Astrocyte of the hippocampus (primary cell): ENCODE data around the gene ZC3H15.
"Not testable (repeated sequence)": the region's sequence is repeated elsewhere in the genome, so short reads cannot be mapped to it uniquely, and the experiment has no call there.

ENCODE experiments used
- DNase-seq: peaks from one replicate; pipeline ENCODE4 v3.0.0; 2011; ENCODE audit warnings: low read depth, low spot score

ZC3H15 gene

DNA sequence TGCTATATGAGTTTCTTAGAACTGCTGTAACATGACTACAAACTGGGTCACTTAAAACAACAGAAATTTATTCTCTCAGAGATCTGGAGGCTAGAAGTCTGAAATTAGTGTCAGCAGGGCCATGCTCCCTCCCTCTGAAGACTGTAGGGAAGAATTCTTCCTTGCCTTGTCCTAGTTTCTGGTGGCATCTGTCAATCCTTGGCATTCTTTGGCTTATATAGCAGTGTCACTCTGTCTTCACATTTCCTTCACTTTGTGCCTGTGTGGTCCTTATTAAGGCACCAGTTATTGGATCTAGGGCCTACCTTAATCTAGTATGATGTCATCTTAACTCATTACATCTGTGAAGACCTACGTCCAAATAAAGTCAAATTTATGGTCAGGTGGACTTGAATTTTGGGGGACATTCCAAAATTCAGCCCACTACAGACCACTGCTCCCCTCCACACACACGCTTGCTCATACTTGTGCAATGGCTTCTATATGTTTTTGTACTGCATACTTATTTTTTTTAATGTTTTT lies 7.6 kb downstream of the ZC3H15 start:
- no peak for DNase-seq

GRCh38 chr2:186496401-186496800 lies 10.3 kb downstream of the ZC3H15 start:
- DNase-seq: peak; percentile 27

DNA sequence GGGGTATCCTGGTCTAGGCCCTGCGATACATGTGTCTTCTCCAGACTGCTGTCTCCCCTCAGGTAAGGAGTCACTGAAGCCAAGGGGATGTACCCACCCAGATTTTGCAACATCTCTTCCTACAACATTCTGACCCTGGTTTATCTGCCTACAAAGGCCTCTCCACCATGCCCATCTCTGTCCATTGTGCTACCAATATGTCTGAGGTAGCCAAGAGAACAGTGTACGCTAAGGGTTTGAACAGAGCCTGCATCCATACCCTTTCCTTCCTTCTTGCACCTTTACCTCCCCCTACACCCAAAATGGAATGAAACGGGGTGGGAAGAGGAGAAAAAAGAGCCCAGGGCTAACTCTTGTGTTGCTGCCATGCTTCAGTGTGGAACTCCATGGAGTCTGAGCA lies 11.9 kb downstream of the ZC3H15 start:
- no peak for DNase-seq

DNA sequence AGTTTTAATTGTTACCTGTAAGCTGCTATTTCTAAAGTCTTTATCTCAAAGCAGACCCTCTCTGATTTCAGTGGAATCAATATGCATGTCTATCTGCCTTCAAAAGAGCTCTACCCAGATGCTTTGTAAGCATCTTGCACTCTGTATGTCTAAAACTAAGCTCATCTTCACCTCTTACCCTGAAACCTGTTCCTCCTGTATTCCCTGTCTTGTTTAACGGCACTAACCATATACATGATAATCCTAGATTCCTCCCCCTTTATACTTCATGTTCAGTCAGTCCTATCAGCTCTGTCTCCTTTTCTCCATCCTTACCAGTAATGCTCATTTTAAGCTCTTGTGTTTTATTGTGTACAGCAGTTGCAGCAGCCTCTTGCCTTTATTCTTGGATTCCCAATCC lies 12.8 kb downstream of the ZC3H15 start:
- DNase-seq: no peak

DNA sequence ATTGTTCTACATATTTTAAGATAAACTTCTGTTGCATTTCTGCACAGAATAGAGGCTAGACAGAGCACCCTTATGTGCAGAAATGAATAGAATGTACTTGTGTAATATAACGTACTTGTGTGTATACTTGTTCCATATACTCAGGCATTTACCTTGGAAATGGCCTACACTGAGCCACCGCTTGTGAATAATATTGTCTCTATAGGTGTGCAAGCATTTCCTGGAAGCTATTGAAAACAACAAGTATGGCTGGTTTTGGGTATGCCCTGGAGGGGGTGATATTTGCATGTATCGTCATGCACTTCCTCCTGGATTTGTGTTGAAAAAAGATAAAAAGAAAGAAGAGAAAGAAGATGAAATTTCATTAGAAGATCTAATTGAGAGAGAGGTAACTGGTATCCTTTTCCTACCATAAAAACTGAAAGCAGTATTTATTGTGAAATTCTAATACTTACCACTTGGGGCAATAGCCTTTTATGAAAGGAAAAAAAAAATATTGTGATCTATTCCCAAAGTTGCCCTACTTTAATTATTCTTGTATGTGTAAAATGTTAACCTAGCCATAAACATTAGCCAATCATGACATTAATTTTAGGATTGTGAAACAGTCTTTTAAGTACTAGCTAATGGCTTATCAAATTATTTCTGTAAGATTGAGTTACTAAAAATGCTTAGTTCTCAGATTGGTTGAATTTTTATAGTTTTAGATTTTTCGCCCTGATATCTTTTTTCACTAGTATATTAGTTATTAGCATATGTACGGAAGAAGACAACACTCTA lies 18.0 kb downstream of the ZC3H15 start:
- DNase-seq: peak; percentile 49

DNA sequence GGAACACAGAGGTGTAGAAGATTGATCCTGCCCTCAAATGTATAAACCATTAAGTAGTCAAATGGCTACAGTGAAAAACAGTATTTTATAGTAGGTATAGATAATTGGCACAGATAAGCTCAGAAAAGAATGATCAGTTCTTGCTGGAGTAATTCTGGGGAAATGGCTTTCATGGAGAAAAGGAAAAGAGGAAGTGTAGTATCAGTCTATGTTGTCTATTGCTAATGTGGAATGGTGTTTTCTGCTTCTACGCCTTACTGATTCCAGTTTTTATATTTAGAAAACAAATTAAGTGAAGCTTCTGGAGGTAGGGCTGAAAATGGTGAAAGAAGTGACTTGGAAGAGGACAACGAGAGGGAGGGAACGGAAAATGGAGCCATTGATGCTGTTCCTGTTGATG lies 22.2 kb downstream of the ZC3H15 start:
- DNase-seq: no peak

- peak; percentile 31 for DNase-seq
Observed at GRCh38 chr2:186515376-186515775, 29.3 kb downstream of the ZC3H15 start.

DNA sequence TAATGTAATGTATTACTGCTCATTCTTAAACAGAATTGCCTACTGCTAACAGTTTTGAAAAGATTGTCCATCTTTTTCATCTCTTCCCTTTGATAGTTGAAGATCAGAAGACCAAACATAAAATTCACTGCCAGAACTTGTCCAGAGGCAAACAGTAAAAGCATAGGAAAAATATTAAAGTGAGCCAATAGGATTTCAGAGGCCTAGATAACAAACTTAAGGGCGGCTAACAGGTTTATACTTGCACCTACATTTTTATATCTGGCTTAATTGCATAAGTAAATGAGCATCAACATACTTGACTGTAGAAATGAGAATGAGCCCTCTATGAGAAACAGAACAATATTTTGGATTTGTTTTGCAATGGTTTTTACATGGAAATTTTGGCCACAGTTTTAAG lies 30.3 kb downstream of the ZC3H15 start:
- DNase-seq: no peak

GRCh38 chr2:186517090-186517489 lies 31.0 kb downstream of the ZC3H15 start:
- no peak for DNase-seq

DNA sequence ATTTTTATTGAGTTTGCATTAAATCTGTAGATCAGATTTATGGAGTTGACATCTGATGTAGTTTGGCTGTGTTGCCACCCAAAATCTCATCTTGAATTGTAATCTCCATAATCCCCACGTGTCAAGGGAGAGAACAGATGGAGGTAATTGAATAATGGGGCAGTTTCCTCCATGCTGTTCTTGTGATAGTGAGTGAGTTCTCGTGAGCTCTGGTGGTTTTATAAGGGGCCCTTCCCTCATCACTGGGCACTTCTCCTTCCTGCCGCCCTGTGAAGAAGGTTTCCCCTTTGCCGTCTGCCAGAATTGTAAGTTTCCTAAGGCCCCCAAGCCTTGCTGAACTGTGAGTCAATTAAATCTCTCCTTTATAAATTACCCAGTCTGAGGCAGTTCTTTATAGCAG lies 32.2 kb downstream of the ZC3H15 start:
- DNase-seq: no peak

DNA sequence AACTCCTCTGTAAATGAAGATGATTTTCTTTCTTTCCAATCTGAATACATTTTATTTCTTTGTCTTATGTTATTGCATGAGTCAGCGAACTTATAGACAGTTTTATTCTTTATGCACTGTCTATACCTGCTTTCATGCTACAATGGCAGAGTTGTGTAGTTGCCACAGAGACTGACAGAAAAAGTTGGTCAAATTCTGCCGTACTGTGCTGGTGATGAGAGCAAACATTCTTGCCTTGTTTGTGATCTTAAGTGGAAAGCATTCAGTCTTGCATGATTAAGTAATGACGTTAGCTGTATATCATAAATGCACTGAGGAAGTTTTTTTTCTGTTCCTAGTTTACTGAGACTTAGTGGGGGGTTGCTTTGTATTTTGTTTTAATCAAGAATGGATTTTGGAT lies 32.9 kb downstream of the ZC3H15 start:
- DNase-seq: peak; percentile 86

- DNase-seq: not testable (repeated sequence)
Observed at GRCh38 chr2:186521570-186522153, 35.6 kb downstream of the ZC3H15 start.

DNA sequence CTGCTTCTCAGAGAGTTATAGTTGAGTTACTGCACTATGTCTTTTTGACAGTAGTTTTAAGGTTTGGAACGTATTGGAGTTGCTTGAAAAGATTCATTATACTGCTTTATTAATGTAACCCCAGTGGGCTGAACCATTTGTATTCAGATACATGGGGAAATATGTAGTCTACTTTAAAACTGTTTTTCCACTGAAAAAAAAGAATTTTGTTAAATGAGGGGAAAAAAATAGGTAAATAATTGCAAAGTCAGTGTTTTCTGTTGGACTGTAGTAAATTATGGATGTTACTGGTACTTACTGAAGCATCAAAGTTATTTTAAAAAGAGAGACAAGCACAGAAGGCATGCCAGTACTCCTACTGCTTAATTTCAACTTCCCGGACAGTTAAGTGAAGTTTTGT lies 36.4 kb downstream of the ZC3H15 start:
- DNase-seq: no peak

GRCh38 chr2:186523791-186524190 lies 37.7 kb downstream of the ZC3H15 start:
- DNase-seq: no peak

- no peak for DNase-seq
Observed at GRCh38 chr2:186526281-186526680, 40.2 kb downstream of the ZC3H15 start.

DNA sequence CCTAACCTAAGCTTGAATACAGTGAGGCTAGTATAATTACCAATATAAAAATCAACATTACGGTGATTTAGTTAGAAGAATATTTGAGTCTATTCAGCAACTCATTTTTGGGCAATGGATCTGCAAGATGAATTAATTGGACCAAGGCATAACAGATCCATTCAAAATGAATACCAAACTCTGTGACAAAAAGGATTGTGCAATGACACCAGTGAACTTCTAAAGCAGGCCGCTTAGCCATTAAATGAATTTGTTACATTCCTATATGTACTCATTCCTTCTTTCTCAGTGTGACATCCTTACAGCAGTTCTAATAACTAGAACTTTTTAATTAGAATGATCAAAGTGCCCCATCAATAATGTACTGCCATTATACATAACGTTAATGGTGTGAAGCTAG lies 44.3 kb downstream of the ZC3H15 start:
- no peak for DNase-seq

DNA sequence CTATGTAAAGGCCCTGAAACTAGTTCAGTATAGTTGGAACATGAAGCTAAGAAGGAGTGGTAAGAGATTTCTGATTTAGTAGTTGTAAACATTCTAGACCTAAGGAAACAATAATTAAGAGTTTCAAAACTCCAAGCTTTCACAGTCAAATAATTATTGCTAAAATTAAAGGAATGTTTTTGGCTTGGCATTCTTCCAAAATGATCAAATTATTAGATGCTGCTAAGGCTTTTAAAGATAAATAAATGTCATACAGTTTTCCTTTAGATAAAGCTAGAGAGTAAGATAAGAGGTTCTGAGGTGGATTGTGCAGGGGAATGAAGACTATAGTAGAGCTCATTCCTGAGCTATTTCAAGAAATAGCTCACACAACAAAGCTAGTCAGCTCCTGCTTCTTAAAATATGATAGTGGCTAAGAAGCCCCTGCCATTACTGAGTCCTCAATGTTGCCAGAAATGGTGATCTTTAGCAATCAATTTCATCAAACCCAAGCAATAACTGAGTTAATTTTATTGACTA lies 45.3 kb downstream of the ZC3H15 start:
- peak; percentile 17 for DNase-seq

DNA sequence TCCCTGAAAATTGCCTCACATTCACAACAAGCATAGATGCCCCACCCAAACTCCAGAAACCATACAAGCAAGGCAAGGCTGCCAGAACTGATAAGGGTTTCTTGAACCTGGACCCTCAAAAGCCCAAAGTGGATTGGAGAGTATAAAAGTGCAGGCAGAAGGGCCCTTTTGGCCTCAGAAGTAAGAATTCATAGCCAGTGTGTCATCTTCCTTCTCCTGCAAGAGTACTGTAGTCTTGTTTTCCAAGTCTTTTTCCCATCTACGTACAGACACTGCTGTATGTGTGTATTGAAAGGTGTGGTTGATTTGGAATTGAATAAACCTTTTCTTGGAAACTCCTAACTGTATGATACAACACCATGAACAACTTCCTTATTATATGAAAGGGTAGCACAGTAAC lies 46.8 kb downstream of the ZC3H15 start:
- DNase-seq: peak; percentile 16

- DNase-seq: no peak
Observed at GRCh38 chr2:186533717-186534116, 47.7 kb downstream of the ZC3H15 start.

DNA sequence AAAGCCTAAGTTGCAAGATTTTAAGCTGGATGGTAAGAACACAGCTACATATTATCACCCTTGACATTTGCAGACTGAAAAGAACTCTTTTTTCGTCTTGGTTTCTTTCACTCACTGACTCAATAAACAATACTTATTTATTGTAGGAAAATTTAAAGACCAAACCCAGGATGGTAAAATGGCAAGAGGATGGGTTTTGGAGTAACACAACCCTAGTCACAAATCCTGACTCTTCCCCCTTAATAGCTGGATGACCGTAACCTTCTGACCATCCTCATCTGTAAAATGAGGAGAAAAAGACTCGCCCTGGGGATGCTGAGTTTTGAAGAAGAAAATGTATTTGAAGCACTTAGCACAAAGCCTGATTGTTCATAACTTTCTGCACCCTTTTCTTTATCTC lies 48.3 kb downstream of the ZC3H15 start:
- DNase-seq: no peak

GRCh38 chr2:186535861-186536260 lies 49.8 kb downstream of the ZC3H15 start:
- peak; percentile 20 for DNase-seq

DNA sequence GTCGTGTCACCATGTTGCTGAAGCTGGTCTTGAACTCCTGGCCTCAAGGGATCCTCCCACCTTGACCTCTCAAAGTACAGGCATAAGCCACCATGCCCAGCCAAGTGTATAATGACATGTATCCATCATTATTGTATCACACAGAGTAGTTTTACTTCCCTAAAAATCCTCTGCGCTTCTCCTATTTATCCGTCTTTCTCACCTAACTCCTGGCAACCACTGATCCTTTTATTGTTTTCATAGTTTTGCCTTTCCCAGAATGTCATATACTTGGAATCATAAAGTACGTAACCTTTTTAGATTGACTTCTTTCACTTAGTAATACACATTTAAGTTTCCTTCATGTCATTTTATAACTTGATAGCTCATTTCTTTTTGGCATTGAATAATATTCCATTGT lies 51.0 kb downstream of the ZC3H15 start:
- no peak for DNase-seq

- peak; percentile 10 for DNase-seq
Observed at GRCh38 chr2:186540941-186541340, 54.9 kb downstream of the ZC3H15 start.
